ENCODE data around the gene ETV1. TPM values are rescaled to one million over a fixed set of nuclear protein-coding genes. Genes with fewer than 3 reads are reported as not detected.

The ETV1 gene
- total RNA-seq, 1 experiment from 2014 or later = not detected

- Histone ChIP-seq H3K36me3 (ENCODE audit: insufficient read depth, low read length) (no peaks in the 10 kb centered on the region), H2AFZ (ENCODE audit: low read length) (no peak overlapping the region), H3K4me2 (ENCODE audit: low read depth, low read length, poor library complexity, severe bottlenecking) (no peak overlapping the region), H3K4me3 (ENCODE audit: low read length) (no peak overlapping the region), H3K27ac (ENCODE audit: low read length) (no peak overlapping the region), H3K9me2 (replicated peaks; ENCODE audit: insufficient read depth, low read length) (no peaks in the 10 kb centered on the region), H3K27me3 (ENCODE audit: low read length) (no peaks in the 10 kb centered on the region), H3K9me3 (ENCODE audit: low read length) (no peaks in the 10 kb centered on the region), H3K4me1 (ENCODE audit: low read length) (peaks cover 2% of the 10 kb centered on the region), H3K9ac (ENCODE audit: low read length) (no peak overlapping the region), H3K79me2 (ENCODE audit: low read length) (no peaks in the 10 kb centered on the region), H4K20me1 (ENCODE audit: insufficient read depth, low read depth, low read length) (no peaks in the 10 kb centered on the region)
- DNase-seq = no peak
Measured at GRCh38 chr7:13844954-13845353, 144.5 kb downstream of the ETV1 start.

GRCh38 chr7:13841284-13841683 lies 148.2 kb downstream of the ETV1 start:
- DNase-seq = no peak
- Histone ChIP-seq H3K27me3 (ENCODE audit: low read length) (no peaks in the 10 kb centered on the region), H3K9me3 (ENCODE audit: low read length) (no peaks in the 10 kb centered on the region), H2AFZ (ENCODE audit: low read length) (no peak overlapping the region), H3K9ac (ENCODE audit: low read length) (no peak overlapping the region), H3K4me3 (ENCODE audit: low read length) (no peak overlapping the region), H3K79me2 (ENCODE audit: low read length) (no peaks in the 10 kb centered on the region), H4K20me1 (ENCODE audit: insufficient read depth, low read depth, low read length) (no peaks in the 10 kb centered on the region), H3K4me1 (ENCODE audit: low read length) (no peaks in the 10 kb centered on the region), H3K36me3 (ENCODE audit: insufficient read depth, low read length) (no peaks in the 10 kb centered on the region), H3K9me2 (replicated peaks; ENCODE audit: insufficient read depth, low read length) (no peaks in the 10 kb centered on the region), H3K27ac (ENCODE audit: low read length) (no peak overlapping the region), H3K4me2 (ENCODE audit: low read depth, low read length, poor library complexity, severe bottlenecking) (no peak overlapping the region)

Small RNA genes lying within 50 kb of the gene (small RNA-seq; reads per million reads assigned to genes)
- gene RF00019 = not detected

All from Karpas-422 (cell line).